ENCODE data around the gene SPATC1L.
"Not testable (repeated sequence)": the region's sequence is repeated elsewhere in the genome, so short reads cannot be mapped to it uniquely, and the experiment has no call there.

The SPATC1L gene

GRCh38 chr21:46214478-46215340 lies 30.4 kb upstream of the SPATC1L start:
- no peak for DNase-seq

GRCh38 chr21:46213620-46214286 lies 29.5 kb upstream of the SPATC1L start:
- no peak for DNase-seq

- DNase-seq, result no peak
Measured at GRCh38 chr21:46212721-46213484, 28.6 kb upstream of the SPATC1L start.

- no peak for DNase-seq
Measured at GRCh38 chr21:46211786-46212720, 27.8 kb upstream of the SPATC1L start.

DNA sequence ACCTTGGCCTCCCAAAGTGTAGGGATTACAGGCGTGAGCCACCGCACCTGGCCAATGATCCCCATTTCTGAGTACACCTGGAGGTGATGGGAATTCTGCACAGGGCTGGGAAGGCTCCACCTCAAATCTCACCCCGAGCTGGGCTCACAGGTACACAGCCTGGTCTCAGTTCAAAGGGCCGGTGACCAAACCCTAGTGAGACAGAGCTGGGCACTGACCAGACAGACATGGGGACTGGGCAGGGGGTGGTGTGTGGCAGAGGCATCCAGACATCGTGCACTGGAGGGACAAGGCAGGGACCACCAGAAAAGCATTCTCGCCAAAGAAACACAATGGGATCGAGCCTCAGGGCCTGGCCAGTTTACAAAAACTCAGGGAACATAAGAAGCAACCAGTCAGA lies 27.1 kb upstream of the SPATC1L start:
- no peak for DNase-seq

DNA sequence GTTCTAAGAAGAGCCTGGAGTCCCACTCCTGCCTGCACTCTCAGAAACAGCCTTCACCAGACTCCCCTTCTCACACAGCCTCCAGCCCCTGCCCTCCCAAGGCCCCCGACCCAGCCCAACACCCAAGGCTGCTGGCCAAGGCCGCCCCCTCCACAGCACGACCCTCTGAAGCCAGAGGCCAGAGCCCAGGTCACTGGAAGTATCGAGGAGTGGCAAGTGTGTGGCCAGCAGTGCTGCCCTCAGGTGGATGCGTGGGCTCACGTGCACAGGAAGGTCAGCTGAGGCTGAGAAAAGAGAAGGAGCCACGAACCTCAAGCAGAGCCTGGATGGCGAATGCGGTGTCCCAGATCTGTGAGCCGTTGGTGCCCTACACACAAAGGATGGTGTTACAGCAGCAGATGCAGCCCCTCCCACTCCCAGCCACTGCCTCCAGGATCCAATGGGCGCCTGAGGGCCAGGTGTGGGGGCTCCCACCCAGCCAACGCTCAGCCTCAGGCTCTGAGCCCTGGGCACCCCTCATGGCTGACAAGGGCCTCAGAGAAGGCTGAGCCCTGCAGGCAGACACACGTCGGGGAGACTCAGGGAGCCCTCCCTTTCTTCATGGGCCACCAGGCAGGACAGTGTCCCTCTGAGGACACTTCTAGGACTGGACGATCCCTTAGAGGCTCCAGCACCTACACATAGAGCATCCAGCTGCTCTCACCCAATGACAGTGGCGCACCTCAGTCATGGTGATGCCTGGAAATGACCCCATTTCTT lies 26.3 kb upstream of the SPATC1L start:
- no peak for DNase-seq

DNA sequence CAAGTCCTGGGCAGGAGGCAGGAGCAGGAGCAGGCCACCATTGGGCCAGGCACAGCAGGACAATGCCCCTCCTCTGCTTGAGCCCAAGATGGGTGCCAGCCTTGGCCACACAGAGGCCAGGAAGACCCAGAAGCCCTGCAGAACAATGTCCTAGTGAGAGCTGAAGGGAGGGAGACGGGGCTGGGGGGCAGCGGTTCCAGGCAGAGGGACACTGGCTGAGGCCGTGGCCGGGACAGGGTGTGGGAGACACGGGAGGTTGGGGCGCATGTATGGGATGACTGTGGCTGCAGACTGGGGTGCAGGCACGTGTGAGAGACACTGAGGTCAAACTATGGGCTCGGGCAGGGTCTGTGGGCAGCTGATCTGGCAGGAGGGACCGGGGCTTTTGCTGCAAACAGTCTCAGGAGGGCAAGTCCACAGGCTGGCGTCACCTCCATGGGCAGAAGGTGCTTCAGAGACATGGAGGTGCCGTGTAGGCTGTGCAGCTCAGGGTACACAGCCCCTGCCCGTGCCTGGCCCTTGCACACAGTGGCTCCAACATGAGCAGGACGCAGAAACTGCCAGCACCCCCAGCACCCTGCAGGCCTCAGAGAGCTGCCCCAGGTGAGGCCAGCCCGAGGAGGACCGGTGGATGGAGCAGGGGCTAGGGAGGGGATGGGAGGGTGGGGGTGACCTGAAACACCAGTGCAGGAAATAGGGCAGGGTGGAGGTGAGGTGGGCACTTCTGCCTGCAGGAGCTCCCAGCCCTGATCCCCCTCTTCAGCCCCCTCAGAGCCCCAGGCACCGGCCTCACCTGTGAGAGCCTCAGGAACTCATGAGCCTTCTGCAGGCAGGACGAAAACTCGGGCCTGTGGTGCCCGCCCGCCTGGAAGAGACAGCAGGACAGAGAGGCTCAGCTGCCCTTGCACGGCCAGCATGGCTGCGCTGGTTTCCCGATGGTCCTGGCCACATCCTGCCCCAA lies 24.8 kb upstream of the SPATC1L start:
- no peak for DNase-seq

DNA sequence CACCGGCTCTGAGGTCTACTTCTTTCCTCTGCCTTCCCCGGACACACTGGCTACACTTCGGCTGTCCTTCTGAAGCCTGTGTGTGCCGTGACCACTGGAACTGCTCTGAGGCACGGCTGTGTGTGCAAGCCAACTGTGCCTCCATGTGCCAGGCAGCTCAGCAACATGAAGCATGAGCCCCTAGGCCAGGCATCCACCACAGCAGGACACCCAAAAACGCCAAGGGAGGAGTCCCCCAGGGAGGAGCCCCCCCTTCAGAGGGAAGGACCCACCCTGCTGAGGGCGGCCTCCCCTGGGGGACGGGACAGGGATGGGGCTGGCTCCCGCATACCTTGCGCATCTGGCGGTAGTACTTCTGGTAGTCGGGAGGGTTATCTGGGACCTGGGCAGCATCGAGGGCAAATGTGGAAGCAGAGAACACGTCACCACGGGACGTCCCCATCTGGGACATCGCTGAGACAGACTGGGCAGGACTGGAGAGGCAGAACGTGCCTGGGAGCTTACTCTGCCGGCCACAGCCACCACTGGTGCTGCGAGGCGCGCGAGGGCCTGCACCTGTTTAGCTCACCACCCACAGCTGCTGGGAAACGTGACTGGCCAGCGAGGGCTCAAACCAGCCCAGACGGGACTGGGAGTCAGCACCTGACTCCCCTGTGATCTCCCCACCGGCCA lies 23.8 kb upstream of the SPATC1L start:
- no peak for DNase-seq

DNA sequence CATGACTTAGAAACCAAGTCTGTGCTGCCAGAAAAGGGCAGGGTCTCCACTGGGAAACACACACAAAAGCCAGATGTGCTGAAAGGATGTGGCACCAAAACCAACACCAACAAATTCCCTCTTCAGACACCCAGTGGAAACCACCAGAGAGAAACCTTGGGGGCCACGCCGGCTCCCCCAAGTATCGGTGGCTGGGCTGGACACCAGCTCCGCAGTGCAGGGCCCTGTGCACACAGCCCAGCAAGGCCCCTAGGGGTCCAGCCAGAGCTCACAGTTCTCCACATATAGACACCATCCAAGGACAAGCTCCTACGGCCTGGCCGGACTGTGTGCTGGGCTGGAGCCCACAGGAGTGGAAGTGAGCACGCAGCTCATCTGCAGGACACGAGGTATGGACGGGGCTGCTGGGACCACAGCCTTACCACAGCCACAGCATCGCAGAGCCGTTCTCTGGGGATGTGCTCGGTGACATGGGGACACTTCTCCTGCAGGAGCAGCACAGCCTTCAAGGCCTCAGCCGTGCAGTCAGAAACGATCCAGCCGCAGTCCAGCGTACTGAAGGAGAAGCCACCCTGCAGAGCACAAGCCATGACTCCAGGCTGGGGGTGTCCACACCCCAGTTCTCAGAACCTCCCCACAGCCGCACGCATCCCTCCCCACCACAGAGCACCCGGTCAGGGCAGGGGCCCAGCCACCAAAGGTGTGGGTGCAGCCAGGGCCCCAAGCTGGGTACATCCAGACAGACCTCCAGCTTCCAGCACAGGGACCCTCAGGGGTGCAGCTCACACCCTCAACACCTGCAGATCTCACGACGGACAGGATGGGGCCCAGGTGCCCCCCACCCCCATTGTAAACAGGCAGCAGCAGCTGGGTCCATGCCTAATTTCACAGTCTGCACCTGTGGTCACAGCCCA lies 23.0 kb upstream of the SPATC1L start:
- no peak for DNase-seq

DNA sequence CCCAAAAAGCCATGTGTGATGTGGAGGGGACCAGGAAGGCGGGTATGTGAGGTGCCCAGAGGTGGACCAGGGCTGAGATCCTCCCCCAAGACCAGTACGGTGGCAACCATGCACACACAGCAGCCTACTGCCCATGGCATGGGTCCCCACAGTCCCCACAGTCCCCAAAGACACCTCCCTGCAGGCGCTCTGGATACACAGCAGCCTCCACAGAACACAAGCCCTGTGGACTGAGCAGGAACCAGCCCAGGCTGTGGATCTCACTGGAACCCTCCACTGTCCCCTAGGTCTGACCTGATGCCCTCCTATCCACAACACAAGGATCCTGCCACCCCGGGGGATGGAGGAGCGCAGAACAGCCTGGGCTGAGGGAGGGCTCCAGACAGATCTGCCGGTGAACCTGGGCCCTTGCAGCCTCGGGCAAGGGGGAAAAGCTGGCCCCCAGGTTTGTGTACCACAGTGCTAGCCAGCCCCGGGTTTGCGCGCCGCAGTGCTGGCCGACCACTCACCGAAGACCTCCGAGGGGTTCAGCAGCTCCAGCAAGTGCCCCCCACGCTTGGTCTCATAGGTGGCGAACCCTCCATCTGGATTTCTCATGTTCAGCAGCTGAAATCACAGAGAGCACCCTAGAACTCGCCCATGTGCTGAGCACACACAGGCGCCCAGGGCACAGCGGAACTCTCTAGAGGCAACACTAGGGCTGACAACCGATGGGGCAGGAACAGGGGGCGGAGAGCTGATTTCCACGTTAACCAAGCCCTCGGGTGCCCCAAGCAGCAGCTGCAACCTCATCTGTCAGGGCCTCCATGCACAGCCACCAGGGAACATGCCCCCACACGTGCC lies 22.1 kb upstream of the SPATC1L start:
- DNase-seq, result no peak

GRCh38 chr21:46205766-46206162 lies 21.5 kb upstream of the SPATC1L start:
- DNase-seq, result no peak

DNA sequence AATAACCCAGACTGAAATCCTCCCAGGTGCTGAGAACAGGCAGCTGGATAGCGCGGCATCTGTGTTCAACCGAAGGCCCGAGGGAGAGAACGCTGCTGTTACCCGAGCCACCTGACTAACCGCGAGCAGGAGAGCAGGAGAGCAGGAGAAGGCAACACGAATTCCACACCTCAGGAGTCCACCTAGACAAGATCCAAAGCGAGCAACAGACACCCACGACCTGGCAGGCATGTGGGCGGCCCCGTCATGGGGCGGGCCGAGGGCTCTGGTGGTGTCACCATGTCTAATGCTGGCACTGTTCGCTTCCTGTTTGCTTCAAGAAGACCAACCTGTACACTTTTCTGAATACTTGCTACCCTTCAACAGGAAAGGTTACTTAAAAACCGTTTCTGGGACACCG lies 20.9 kb upstream of the SPATC1L start:
- DNase-seq, result no peak

GRCh38 chr21:46203203-46203600 lies 18.9 kb upstream of the SPATC1L start:
- DNase-seq, result no peak

- no peak for DNase-seq
Measured at GRCh38 chr21:46202592-46203202, 18.4 kb upstream of the SPATC1L start.

DNA sequence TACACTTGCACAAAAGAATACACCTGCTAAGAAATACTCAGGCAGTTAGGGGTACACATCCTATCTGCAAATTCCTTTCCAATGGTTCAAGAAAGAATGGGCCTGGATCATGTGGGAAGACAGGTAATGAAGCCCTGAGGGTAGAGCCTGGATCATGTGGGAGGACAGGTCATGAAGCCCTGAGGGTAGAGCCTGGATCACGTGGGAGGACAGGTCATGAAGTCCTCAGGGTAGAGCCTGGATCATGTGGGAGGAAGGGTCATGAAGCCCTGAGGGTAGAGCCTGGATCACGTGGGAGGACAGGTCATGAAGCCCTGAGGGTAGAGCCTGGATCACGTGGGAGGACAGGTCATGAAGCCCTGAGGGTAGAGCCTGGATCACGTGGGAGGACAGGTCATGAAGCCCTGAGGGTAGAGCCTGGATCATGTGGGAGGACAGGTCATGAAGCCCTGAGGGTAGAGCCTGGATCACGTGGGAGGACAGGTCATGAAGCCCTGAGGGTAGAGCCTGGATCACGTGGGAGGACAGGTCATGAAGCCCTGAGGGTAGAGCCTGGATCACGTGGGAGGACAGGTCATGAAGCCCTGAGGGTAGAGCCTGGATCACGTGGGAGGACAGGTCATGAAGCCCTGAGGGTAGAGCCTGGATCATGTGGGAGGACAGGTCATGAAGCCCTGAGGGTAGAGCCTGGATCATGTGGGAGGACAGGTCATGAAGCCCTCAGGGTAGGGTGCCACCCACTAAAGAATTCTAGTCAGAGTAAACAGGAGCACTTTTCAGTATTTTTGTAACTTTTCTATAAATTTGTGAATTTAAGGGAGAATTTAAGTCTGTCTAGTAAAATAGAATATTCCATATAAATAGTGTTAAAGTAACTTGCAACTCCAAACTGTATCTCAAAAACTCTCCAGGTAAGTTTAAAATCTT lies 16.9 kb upstream of the SPATC1L start:
- DNase-seq, result not testable (repeated sequence)
